LoVo (cell line): ENCODE data around the gene ARFRP1.
A peak's percentile ranks its signal among the peaks of the same experiment; 100 is the strongest.
"Not testable (repeated sequence)": the region's sequence is repeated elsewhere in the genome, so short reads cannot be mapped to it uniquely, and the experiment has no call there.

Experiments
- DNase-seq: peaks from one replicate; pipeline ENCODE4 v3.0.0-alpha.2; 2016; ENCODE audit warnings: low spot score

ARFRP1 gene

GRCh38 chr20:63732118-63733095 is 24.6 kb upstream of the ARFRP1 start:
- DNase-seq = no peak

- DNase-seq = no peak
Observed at GRCh38 chr20:63731410-63731809, 23.6 kb upstream of the ARFRP1 start.

- not testable (repeated sequence) for DNase-seq
Observed at GRCh38 chr20:63730189-63730733, 22.5 kb upstream of the ARFRP1 start.

DNA sequence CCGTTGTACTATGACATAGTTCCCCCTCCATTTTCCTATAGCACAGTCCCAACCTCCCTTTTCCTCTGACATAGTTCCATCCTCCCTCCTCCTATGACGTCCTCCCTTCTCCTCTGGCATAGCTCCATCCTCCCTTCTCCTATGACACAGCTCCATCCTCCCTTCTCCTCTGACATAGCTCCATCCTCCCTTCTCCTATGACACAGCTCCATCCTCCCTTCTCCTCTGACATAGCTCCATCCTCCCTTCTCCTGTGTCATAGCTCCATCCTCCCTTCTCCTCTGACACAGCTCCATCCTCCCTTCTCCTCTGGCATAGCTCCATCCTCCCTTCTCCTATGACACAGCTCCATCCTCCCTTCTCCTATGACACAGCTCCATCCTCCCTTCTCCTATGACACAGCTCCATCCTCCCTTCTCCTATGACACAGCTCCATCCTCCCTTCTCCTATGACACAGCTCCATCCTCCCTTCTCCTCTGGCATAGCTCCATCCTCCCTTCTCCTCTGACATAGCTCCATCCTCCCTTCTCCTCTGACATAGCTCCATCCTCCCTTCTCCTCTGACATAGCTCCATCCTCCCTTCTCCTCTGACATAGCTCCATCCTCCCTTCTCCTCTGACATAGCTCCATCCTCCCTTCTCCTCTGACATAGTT is 15.3 kb upstream of the ARFRP1 start:
- DNase-seq = not testable (repeated sequence)

GRCh38 chr20:63718996-63719395 is 11.2 kb upstream of the ARFRP1 start:
- no peak for DNase-seq

DNA sequence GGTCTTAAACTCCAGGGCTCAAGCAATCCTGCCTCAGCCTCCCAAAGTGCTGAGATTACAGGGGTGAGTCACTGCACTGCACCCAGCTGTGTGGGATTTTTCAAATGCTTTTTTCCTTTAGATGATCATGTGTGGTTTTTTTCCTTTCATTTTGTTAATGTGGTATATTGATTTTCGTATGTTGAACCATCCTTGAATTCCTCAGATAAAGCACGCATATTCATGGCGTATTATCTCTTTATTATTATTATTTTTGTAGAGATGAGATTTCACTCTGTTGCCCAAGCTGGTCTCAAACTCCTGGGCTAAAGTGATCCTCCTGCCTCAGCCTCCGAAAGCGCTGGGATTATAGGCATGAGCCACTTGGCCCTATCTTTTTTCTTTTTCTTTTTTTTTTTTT is 7.1 kb upstream of the ARFRP1 start:
- no peak for DNase-seq

GRCh38 chr20:63712191-63712590 is 4.4 kb upstream of the ARFRP1 start:
- DNase-seq = no peak

- DNase-seq = no peak
Observed at GRCh38 chr20:63711085-63711645, 3.4 kb upstream of the ARFRP1 start.

GRCh38 chr20:63709149-63709527 is 1.4 kb upstream of the ARFRP1 start:
- no peak for DNase-seq

DNA sequence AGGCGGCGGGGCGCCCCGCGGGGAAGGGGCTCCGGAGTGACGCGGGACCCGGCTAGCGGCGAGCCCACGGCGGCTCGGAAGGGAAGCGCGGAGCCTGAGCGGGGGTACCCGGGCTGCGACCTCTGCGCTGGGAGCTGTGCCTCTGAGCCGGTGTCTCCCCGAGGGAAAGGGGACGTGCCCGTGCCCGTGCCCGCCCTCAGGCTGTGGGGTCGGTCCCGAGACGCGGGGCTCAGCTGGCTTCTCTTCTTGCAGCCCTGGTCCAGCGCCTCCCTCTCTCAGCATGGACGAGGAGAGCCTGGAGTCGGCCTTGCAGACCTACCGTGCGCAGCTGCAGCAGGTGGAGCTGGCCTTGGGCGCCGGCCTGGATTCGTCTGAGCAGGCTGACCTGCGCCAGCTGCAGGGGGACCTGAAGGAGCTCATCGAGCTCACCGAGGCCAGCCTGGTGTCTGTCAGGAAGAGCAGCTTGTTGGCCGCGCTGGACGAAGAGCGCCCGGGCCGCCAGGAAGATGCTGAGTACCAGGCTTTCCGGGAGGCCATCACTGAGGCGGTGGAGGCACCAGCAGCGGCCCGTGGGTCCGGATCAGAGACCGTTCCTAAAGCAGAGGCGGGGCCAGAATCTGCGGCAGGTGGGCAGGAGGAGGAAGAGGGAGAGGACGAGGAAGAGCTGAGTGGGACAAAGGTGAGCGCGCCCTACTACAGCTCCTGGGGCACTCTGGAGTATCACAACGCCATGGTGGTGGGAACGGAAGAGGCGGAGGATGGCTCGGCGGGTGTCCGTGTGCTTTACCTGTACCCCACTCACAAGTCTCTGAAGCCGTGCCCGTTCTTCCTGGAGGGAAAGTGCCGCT is 749 bp upstream of the ARFRP1 start:
- DNase-seq = no peak

DNA sequence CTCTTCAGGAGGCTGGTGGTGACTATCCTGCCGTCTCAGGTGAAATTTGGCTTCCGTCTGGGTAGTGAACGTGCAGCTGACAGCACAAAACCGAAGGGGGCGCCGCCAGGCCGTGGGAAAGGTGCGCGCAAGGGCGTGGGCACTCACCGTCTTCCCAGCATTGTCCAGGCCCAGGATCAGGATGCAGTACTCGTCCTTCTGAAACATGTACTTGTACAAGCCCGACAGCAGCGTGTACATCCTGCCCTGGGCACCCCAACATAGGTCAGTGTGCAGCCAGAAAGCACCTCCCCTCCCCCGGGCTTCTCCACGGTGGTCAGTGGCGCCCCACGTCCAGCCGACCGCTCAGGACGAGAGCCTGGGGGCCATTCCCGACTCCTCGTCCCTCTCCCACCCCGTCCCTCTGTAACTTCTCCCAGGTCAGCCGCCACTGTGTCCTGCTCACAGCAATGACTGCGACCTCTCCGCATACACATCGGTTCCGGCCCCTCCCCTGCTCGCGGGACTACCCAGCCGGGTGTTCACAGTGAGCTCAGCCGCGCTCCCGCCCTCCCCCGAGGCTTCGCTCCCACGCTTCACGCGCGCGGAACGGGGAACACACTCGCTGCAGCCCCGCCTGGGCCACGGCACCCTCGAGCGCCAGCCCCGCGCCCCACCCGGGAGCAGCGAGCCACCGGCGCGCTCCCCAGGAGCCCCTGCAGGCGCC is 771 bp downstream of the ARFRP1 start:
- DNase-seq = peak; percentile 53

GRCh38 chr20:63706027-63706695 is 1.6 kb downstream of the ARFRP1 start:
- DNase-seq = no peak

- DNase-seq = no peak
Observed at GRCh38 chr20:63705232-63706026, 2.3 kb downstream of the ARFRP1 start.

DNA sequence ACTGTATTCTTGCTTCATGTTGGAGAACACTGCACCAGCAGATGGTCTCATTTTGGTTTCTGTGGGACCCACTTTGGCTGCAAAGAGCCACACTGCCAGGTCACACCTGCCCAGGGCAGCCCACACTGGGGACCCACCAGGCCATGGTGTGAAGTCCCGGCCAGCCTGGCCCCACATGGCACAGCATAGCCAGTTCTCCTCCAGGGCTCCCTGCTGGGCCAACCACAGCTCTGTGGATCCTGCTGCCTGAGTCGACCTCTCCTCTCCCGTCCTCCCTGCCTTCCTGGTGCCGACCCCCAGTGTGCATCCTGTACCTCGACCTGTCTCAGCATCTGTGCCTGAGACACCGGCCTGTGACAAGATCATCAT is 3.0 kb downstream of the ARFRP1 start:
- no peak for DNase-seq

GRCh38 chr20:63703976-63704748 is 3.6 kb downstream of the ARFRP1 start:
- DNase-seq = no peak

DNA sequence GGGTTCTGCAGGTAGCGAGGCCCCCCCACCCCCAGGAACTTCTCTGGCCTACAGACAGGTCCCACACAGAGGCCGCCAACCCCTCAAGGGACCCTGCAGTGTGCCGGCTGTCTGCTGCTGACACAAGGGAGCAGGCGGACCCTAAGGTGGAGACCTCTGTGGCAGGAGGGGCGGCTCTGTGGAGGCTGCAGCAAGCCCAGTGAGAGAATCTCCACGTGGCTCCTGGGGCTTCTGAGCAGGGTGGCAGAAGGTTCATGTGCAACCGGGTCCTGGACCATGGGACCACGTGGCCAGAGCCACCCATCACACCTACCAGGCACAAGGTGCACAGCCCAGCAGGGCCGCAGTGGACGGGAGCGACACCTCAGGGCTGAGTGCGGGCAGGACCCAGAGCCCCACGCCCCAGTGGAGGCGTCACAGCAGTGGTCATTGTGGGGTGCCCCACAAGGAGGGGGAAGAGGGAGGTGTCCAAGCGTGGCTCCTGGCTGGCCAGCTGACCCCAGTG is 4.3 kb downstream of the ARFRP1 start:
- DNase-seq = no peak

DNA sequence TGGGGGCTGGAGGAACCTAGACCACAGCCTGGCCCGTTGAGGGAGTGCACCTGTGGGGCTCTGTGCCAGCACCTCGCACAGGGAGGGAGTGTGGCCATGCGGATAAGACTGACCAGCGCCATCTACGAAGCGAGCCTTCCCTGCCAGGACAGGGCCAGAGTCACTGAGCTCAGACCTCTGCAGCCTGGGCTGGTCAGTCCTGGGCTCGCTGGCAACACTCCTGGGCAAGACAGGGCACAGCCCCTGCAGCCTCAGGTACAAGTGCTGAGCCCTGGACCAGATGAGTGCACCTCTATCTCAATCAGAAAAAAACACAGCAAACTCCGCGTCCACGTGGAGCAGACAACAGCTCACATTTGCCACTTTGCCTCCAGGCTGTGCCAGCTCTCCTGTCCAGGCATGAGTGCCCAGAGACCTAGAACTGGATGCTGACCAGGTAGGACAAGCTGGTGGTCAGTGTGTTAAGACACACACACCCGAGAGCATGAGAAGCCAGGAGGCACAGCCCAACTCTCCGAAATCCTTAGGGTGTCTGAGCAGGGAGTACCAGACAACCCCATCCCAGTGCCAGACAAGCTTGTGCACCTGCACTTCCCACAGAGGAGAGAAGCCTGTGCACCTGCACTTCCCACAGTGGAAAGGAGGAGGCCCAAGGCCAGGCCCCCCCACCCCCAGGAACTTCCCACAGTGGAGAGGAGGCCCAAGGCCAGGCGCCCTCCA is 4.9 kb downstream of the ARFRP1 start:
- DNase-seq = no peak

DNA sequence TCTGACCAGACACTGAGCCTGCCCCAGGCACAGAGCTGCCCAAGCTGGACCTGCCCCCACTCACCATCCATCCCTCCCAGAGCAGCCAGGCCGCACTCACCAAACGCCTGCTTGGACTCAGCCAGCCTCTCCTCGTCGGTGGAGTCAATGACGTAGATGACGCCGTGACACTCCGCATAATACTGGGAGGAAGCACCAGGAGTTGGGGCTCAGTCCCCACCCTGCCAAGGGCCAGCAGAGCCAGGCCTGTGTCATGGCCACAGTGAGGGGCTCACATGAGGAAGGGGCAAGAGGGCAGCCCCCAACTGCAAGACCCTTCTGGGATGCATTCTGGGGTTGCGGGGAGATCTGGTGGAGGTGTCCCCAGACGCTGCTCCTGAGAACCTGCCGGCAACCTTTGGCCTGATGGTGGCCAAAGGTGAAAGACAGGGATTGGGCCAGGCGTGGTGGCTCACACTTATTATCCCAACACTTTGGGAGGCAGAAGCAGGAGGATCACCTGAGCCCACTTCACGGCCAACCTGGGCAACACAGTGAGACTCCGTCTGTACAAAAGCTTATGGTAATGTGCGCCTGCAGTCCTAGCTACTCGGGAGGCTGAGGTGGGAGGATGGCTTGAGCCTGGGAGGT is 5.6 kb downstream of the ARFRP1 start:
- DNase-seq = no peak
